K562 (cell line): ENCODE results near the gene NOTCH3. TPM values are rescaled to one million over a fixed set of nuclear protein-coding genes. Genes with fewer than 3 reads are reported as not detected.

ENCODE experiments used
- ATAC-seq: fragments of 200-7000 bp; cut with Tn5 transposase; 3 replicates; pipeline ENCODE4 v1.9.1; 2020; ENCODE audit warnings: moderate library complexity
- BruUV-seq: library from RNA; stranded (reverse); fragments of 400-500 nt; replicated peaks from 2 replicates; lab custom pipeline; 2021; lab: Mats Ljungman, UMichigan
- CTCF ChIA-PET: fragments of 300-600 bp; formaldehyde crosslinking; extraction: SDS; loops from one replicate; lab custom pipeline; 2021; ENCODE audit warnings: low intra/inter-chr PET ratio; lab: Yijun Ruan, JAX
- POLR2A ChIA-PET: fragments of 300-600, 350-650 bp; sonication (Branson Sonifier 250); formaldehyde crosslinking; extraction: SDS; loops from one replicate; lab custom pipeline; 2021; ENCODE audit warnings: antibody characterized with exemption, inconsistent platforms; lab: Yijun Ruan, JAX
- DNase-seq, 4 experiments: peaks; one replicate each; pipeline versions ENCODE4 v3.0.0 to v3.0.0-alpha.2; 2011 to 2018; ENCODE audit warnings: low spot score in 3 of 4, mixed read lengths in 3 of 4; ENCODE audit errors: extremely low read depth in 1 of 4
- FAIRE-seq: peaks from 2 replicates; lab custom pipeline; 2011; peaks lifted over from hg19 to GRCh38; lab: Jason Lieb, UNC
- H2AFZ ChIP-seq: 2 replicates; pipeline ENCODE4 v1.6.0; 2011; ENCODE audit warnings: low read depth, low read length, control low read depth, inconsistent platforms
- H3K27ac ChIP-seq: fragments of 200-600 bp; 3 replicates; pipeline ENCODE4 v1.8.0; 2011; ENCODE audit warnings: low read depth, mild to moderate bottlenecking, control low read depth, inconsistent platforms, low read length, moderate library complexity, mixed read lengths; ENCODE audit errors: extremely low read depth
- H3K27me3 ChIP-seq, 2 experiments: fragments of 300-600 bp in 1 of 2; 2 replicates in 1 of 2; 3 replicates in 1 of 2; pipeline versions ENCODE4 v1.6.0 to v1.8.0; 2011; ENCODE audit warnings: inconsistent platforms in 2 of 2, low read length in 2 of 2, mild to moderate bottlenecking in 1 of 2, mixed read lengths in 1 of 2, moderate library complexity in 1 of 2; ENCODE audit not compliant: control insufficient read depth in 2 of 2, insufficient read depth in 2 of 2
- H3K36me3 ChIP-seq: fragments of 300-600 bp; 3 replicates; pipeline ENCODE4 v1.8.0; 2011; ENCODE audit warnings: mild to moderate bottlenecking, low read length, inconsistent platforms; ENCODE audit not compliant: control insufficient read depth, insufficient read depth
- H3K4me1 ChIP-seq, 2 experiments: fragments of 200-600 bp in 1 of 2; replicated peaks in 1 of 2; 2 replicates in 1 of 2; 3 replicates in 1 of 2; pipeline versions ENCODE4 v1.5.1 to v1.8.0; 2011; ENCODE audit warnings: inconsistent platforms in 2 of 2, low read length in 2 of 2, mild to moderate bottlenecking in 1 of 2, mixed read lengths in 1 of 2, moderate library complexity in 1 of 2; ENCODE audit not compliant: control insufficient read depth in 2 of 2, insufficient read depth in 2 of 2
- H3K4me2 ChIP-seq: 2 replicates; pipeline ENCODE4 v1.6.1; 2011; ENCODE audit warnings: low read length, control low read depth, inconsistent platforms, mixed read lengths; ENCODE audit not compliant: insufficient read depth
- H3K4me3 ChIP-seq: fragments of 200-600 bp; sonication (generic), shearing (Covaris generic); 2 replicates; pipeline ENCODE4 v1.5.1; 2016; ENCODE audit warnings: control low read depth, inconsistent platforms
- H3K79me2 ChIP-seq: fragments of 200-600 bp; 3 replicates; pipeline ENCODE4 v1.8.0; 2011; ENCODE audit warnings: low read length, inconsistent platforms; ENCODE audit not compliant: control insufficient read depth, insufficient read depth
- H3K9ac ChIP-seq, 2 experiments: 2 replicates each; pipeline versions ENCODE4 v1.6.0 to v1.6.1; 2011; ENCODE audit warnings: low read depth in 2 of 2, low read length in 2 of 2, control low read depth in 1 of 2, inconsistent platforms in 1 of 2, mild to moderate bottlenecking in 1 of 2, mixed read lengths in 1 of 2; ENCODE audit not compliant: insufficient read depth in 1 of 2
- H3K9me1 ChIP-seq: one replicate; pipeline ENCODE4 v1.6.0; 2011; ENCODE audit warnings: inconsistent platforms, mild to moderate bottlenecking, low read length, moderate library complexity; ENCODE audit not compliant: control insufficient read depth, insufficient read depth
- H3K9me3 ChIP-seq: replicated peaks from 2 replicates; pipeline ENCODE4 v1.5.1; 2011; ENCODE audit warnings: low read depth, low read length, inconsistent platforms; ENCODE audit not compliant: control insufficient read depth, insufficient read depth
- H4K20me1 ChIP-seq: replicated peaks from 2 replicates; pipeline ENCODE4 v1.6.1; 2011; ENCODE audit warnings: low read length, inconsistent platforms, mixed read lengths; ENCODE audit not compliant: control insufficient read depth, insufficient read depth
- CBFA2T3 ChIP-seq: fragments of 450-650 bp; IDR thresholded peaks from 2 replicates; pipeline ENCODE4 v1.6.1; 2017
- CCAR2 ChIP-seq: fragments of 200-400 bp; formaldehyde crosslinking; IDR thresholded peaks from 2 replicates; pipeline ENCODE4 v1.6.1; 2017; ENCODE audit warnings: mild to moderate bottlenecking, low read depth, low read length
- CHD1 ChIP-seq: fragments of 200-600 bp; sonication (generic); IDR thresholded peaks from one replicate; pipeline ENCODE4 v1.6.1; 2012; ENCODE audit warnings: mild to moderate bottlenecking, moderate library complexity, low read length, inconsistent platforms
- HNRNPUL1 ChIP-seq: fragments of 200-400 bp; formaldehyde crosslinking; IDR thresholded peaks from 2 replicates; pipeline ENCODE4 v1.6.1; 2017; ENCODE audit warnings: low read length
- RBM34 ChIP-seq: fragments of 200-400 bp; formaldehyde crosslinking; IDR thresholded peaks from 2 replicates; pipeline ENCODE4 v1.6.1; 2018; ENCODE audit warnings: low read length, borderline replicate concordance; ENCODE audit not compliant: insufficient read depth
- SMAD3 ChIP-seq: fragments of 450-650 bp; formaldehyde crosslinking; conservative IDR thresholded peaks from 2 replicates; pipeline ENCODE4 v1.4.0; 2020; ENCODE audit warnings: mild to moderate bottlenecking
- ZNF79 ChIP-seq: fragments of 250-450 bp; sonication (Bioruptor Pico); IDR thresholded peaks from 2 replicates; pipeline ENCODE4 v1.4.0; 2020; ENCODE audit warnings: low read depth, mild to moderate bottlenecking, moderate library complexity
- ZSCAN29 ChIP-seq: fragments of 450-650 bp; IDR thresholded peaks from 2 replicates; pipeline ENCODE4 v1.6.1; 2017
- WGBS: fragments of 100-300 bp; shearing (Covaris generic); methylation state at CpG from one replicate; pipeline ENCODE4 v1.1.6; 2016; ENCODE audit warnings: low coverage, mixed read lengths; ENCODE audit not compliant: insufficient coverage; ENCODE audit errors: missing lambda C conversion rate; 5-methylcytosine and 5-hydroxymethylcytosine counted together
- in situ Hi-C: fragments of 300-500 bp; cut with MboI; formaldehyde crosslinking; loops from 4 replicates; pipeline ENCODE4 v1.15.0; 2018; ENCODE audit warnings: inconsistent platforms, mixed read lengths
- intact Hi-C: fragments of 100-400 bp; cut with micrococcal nuclease; formaldehyde crosslinking; loops from 2 replicates; pipeline ENCODE4 v1.14.2; 2022
- polyA plus RNA-seq, 8 experiments: library from polyadenylated mRNA; depleted of rRNA in 4 of 8; stranded (reverse) in 5 of 8; unstranded in 3 of 8; fragments of >200 nt; fragmentation: Nextera tagmentation in 2 of 8; fragmentation: Illumina TruSeq in 1 of 8; extraction: Ambion mirVana in 2 of 8; extraction: Trizol in 1 of 8; gene quantifications; 2 replicates each; pipeline versions ENCODE4 v1.2.1 to v1.2.3, GENCODE V29; 2011 to 2014; ENCODE audit warnings: inconsistent platforms in 1 of 8, missing spikeins in 1 of 8
- total RNA-seq, 7 experiments: library from RNA; depleted of rRNA in 6 of 7; stranded (reverse); fragments of >200 nt in 6 of 7; fragmentation: Illumina TruSeq in 2 of 7; extraction: Trizol in 2 of 7; gene quantifications; 2 replicates each; pipeline versions ENCODE4 v1.2.1 to v1.2.3, GENCODE V29; 2011 to 2021; ENCODE audit warnings: low replicate concordance in 1 of 7
- TF ChIP-seq, protein P1 (sequence below): fragments of 250-450 bp; sonication (Bioruptor Pico); IDR thresholded peaks from 2 replicates; pipeline ENCODE4 v1.8.0; 2022; ENCODE audit warnings: inconsistent platforms, mild to moderate bottlenecking, moderate library complexity, borderline replicate concordance
- TF ChIP-seq, protein P2 (sequence below), 2 experiments: fragments of 450-650 bp in 1 of 2; sonication (generic) in 1 of 2; formaldehyde crosslinking; conservative IDR thresholded peaks; 2 replicates each; pipeline versions ENCODE4 v1.4.0 to v1.8.1; 2020 to 2022; ENCODE audit warnings: mild to moderate bottlenecking in 1 of 2, missing genetic modification reagents in 1 of 2
- TF ChIP-seq, protein P3 (sequence below): IDR thresholded peaks from 2 replicates; pipeline ENCODE4 v1.6.1; 2014; ENCODE audit warnings: antibody characterized with exemption

NOTCH3 gene
- total and polyA plus RNA-seq, 9 of the 15 experiments (the other 6 are each of a cell fraction or from before 2014, with no cell fraction given): under 0.01 to 1.2 (median 0.16) TPM

DNA sequence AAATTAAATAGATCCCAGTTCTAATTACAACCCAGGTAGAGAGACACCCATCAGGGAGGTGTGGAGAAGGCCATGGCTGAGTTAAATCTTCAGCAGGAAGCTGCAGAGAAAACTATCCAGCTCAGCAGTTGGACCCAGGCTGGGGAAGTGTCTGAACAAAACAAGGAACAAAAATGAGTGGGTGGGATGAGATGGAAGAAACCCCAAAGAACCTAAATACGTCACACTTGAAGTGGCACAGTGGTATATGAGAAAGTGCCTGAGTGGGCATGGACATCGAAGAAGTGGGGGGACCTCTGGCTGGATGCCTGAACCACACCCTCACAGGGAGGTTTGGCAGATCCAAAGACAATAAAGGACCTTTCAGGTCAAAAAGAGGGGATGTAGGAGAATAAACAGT is 35.0 kb upstream of the NOTCH3 start:
- no peak for DNase-seq
- Histone ChIP-seq H3K79me2 (no peaks in the 10 kb centered on the region), H3K4me2 (no peak overlapping the region), H3K36me3 (peaks cover 50% of the 10 kb centered on the region; the same call in 2 of the 3 replicates), H2AFZ (no peak overlapping the region), H3K4me3 (no peak overlapping the region), H3K4me1 (peaks cover 0 to 4% of the 10 kb centered on the region in 2 experiments; a peak in 1 of 5 replicates)
- in situ Hi-C loops: no loop called here
- POLR2A ChIA-PET: no interaction called here
- TF ChIP-seq ZNF79 (CRISPR knock-in tag) (no peak), HNRNPUL1 (no peak)
- TF ChIP-seq, all 486 proteins: peak for 0
- intact Hi-C loops: no loop called here
- H3K9me3 ChIP-seq: no peaks in the 10 kb centered on the region
- 100% methylated on average over 2 of the region's 2 CpGs for WGBS
- no peak overlapping the region for H3K9ac ChIP-seq
- FAIRE-seq (no peak), ATAC-seq (no peak)
- H4K20me1 ChIP-seq: peaks cover 4% of the 10 kb centered on the region; the same call in 1 of the 2 replicates
- CTCF ChIA-PET: no interaction called here
- H3K9me1 ChIP-seq: no peaks in the 10 kb centered on the region
- BruUV-seq: no TSS peak
- no peak overlapping the region for H3K27ac ChIP-seq
- no peaks in the 10 kb centered on the region for H3K27me3 ChIP-seq

DNA sequence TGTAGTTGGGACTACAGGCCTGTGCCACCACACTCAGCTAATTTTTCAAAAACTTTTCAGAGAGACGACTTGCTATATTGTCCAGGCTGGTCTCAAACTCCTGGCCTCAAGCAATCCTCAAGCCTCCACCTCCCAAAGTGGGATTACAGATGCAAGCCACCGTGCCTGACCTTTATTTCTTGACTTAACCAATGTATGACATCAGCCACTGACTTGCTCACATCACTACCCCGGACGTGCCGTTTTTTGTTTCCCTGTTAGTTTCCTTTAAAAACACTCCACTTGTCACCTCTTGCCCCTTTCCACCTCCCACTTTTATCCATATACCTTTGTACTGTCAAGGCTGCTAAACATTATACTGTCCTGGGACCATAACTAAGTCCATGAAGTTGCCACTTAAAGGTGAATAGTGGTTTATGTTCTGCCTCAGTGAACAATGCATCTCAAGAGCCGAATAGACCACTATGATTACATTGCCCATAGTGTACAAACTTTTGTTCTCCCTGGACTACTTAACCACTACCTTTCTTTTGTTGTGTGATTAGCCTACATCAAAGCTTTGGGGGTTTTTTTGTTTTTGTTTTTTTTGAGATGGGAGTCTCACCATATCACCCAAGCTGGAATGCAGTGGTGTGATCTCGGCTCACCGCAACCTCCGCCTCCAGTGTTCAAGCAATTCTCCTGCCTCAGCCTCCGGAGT is 33.8 kb upstream of the NOTCH3 start:
- no peaks in the 10 kb centered on the region for H3K27me3 ChIP-seq
- H3K9ac ChIP-seq: no peak overlapping the region
- peaks cover 0 to 4% of the 10 kb centered on the region in 2 experiments; a peak in 1 of 5 replicates for H3K4me1 ChIP-seq
- H3K4me2 ChIP-seq: no peak overlapping the region
- FAIRE-seq: no peak
- 72% methylated on average over 10 of the region's 10 CpGs for WGBS
- POLR2A ChIA-PET: interaction anchor here (1.0 kb wide), 1 partner anchor 11 kb away, joined by 3 read pairs; no protein-coding TSS in a partner anchor
- BruUV-seq: no TSS peak
- H4K20me1 ChIP-seq: no peaks in the 10 kb centered on the region
- H3K27ac ChIP-seq: no peak overlapping the region
- peaks cover 38% of the 10 kb centered on the region; the same call in 2 of the 3 replicates for H3K36me3 ChIP-seq
- no peaks in the 10 kb centered on the region for H3K79me2 ChIP-seq
- no peaks in the 10 kb centered on the region for H3K9me1 ChIP-seq
- intact Hi-C loops (no loop called here), in situ Hi-C loops (no loop called here)
- no peak overlapping the region for H3K4me3 ChIP-seq
- DNase-seq: no peak
- H2AFZ ChIP-seq: no peak overlapping the region
- no peaks in the 10 kb centered on the region for H3K9me3 ChIP-seq
- CTCF ChIA-PET: no interaction called here
- ATAC-seq: peak; percentile 30
- TF ChIP-seq SMAD3 (CRISPR knock-in tag): no peak
- TF ChIP-seq, protein P1, sequence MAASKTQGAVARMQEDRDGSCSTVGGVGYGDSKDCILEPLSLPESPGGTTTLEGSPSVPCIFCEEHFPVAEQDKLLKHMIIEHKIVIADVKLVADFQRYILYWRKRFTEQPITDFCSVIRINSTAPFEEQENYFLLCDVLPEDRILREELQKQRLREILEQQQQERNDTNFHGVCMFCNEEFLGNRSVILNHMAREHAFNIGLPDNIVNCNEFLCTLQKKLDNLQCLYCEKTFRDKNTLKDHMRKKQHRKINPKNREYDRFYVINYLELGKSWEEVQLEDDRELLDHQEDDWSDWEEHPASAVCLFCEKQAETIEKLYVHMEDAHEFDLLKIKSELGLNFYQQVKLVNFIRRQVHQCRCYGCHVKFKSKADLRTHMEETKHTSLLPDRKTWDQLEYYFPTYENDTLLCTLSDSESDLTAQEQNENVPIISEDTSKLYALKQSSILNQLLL (CRISPR knock-in tag): no peak
- TF ChIP-seq, protein P2, sequence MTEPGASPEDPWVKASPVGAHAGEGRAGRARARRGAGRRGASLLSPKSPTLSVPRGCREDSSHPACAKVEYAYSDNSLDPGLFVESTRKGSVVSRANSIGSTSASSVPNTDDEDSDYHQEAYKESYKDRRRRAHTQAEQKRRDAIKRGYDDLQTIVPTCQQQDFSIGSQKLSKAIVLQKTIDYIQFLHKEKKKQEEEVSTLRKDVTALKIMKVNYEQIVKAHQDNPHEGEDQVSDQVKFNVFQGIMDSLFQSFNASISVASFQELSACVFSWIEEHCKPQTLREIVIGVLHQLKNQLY (CRISPR knock-in tag; conservative IDR thresholded peaks at IDR 0.05): no peak
- TF ChIP-seq CBFA2T3: no peak
- TF ChIP-seq, protein P3, sequence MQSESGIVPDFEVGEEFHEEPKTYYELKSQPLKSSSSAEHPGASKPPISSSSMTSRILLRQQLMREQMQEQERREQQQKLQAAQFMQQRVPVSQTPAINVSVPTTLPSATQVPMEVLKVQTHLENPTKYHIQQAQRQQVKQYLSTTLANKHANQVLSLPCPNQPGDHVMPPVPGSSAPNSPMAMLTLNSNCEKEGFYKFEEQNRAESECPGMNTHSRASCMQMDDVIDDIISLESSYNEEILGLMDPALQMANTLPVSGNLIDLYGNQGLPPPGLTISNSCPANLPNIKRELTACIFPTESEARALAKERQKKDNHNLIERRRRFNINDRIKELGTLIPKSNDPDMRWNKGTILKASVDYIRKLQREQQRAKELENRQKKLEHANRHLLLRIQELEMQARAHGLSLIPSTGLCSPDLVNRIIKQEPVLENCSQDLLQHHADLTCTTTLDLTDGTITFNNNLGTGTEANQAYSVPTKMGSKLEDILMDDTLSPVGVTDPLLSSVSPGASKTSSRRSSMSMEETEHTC: no peak
- no peak for TF ChIP-seq CCAR2
- no peak for TF ChIP-seq RBM34
- TF ChIP-seq ZSCAN29: no peak
- TF ChIP-seq CHD1: no peak
